ENCODE measurements around the gene VPS52.

Gene VPS52

DNA sequence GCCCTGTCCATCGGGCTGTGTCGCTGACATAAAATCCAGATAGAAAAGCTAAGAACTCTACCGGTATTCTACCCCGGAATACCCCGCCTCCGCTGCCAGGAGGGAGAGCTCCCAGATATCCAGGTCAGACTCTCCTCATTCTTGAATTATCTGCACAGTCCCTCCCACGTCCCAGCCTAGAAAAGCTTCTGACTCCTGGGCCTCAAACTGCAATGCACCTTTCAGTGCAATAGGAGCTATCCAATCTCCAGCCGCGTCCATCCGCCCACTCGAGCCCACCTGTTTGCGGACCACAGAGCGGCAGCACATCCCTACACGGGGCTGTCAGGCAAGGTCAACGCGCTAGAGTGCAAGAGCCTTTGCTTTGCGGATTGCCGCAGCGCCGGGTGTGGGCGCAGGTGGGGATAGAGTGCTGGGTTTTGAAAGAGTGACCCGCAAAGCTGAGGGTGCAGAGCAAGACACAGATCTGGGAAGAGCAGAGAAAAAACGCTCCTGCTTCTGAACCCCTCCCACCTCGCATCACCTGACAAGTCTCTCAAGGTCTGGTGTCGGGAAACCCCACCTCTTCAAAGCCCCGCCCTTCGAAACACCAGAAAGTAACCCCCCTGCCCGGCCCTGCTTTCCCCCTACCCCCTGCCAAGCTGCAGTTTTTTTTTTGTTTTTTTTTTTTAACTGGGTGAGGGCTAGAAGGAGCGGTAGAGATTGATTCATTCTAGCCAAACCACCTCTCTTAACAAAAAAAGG, 40.9 kb upstream of the VPS52 start:
- DNase-seq = peak; percentile 54 to 92 (median 80)
- intact Hi-C loops (cut with DNase I) = no loop called here

- no peak for DNase-seq
- intact Hi-C loops (cut with DNase I) = no loop called here
Observed at GRCh38 chr6:33306356-33306755, 34.7 kb upstream of the VPS52 start.

DNA sequence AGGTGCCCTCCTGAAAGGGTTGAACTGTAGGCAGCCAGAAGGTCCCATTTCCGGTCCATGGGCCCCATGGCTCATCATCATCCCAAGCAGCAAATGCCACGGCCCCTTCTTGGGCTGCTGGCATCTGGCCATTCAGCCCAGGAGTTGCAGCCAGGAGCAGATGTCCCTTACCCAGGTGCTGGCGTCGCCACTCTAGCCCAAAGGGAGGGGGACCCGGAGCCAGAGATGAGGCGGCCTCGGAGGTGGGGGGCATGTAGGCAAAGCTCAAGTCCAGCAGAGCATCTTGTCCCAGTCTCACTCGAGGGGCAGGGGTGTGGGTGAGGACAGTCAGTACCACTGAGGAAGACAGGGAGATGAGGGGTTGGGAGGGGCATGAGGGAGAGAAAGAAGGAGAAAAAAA, 33.4 kb upstream of the VPS52 start:
- DNase-seq = no peak
- intact Hi-C loops (cut with DNase I) = no loop called here

GRCh38 chr6:33304216-33304615, 32.5 kb upstream of the VPS52 start:
- no peak for DNase-seq
- intact Hi-C loops (cut with DNase I) = no loop called here

DNA sequence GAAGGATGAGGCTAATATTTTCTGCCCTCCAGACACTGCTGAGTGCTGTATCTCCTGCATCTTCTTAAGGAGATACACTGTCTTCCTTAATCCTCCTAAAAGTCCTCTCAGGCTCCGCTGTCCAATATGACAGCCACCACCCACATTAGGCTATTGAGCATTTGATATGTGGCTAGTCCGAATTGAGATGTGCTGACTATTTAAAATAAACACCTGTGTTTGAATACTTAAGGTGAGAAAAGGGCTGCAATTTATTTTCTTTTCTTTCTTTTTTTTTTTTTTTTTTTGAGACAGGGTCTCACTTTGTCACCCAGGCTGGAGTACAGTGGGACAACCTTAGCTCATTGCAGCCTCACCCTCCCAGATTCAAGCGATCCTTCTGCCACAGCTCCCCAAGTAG, 30.2 kb upstream of the VPS52 start:
- no peak for DNase-seq
- intact Hi-C loops (cut with DNase I) = no loop called here

DNA sequence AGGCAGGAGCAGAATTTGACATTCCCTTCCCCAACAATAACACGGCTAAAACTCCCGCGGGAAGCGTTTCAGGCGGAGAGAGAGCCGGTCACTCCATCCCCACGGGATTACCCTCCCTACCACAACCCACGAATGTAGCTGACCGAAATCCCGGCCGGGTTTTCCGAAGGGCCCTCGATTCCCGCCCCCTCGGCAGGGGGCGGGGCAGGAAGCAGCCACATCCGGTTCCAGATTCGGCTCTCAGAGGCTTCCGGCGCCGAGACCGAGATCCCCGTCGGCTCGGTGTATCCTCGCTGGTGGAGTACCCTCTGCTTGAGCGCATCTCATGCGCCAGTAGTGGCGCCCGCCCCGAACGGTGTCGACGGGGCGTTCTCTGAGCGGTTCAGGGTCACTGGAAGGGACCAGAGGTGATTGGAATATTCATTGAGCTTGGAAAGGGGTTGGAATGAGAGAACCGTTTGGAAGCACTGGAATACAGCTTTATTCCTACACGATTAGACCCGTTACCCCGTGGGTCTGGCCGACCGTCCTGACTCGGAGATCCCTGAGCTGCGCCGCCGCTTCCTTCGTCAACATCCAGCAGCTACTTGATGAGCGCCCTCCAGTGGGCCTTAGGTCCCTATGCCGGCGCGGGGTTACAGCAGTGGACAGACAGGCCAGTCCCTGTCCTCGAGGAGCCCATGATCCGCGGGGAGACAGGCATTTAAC, 27.7 kb upstream of the VPS52 start:
- intact Hi-C loops (cut with DNase I) = loop anchor here (1.0 to 10.0 kb wide), 2 partner anchors 10 to 115 kb away; partner anchors contain the start of genes CUTA, PFDN6, PHF1 and WDR46
- DNase-seq = peak; percentile 77 to 97 (median 92)

DNA sequence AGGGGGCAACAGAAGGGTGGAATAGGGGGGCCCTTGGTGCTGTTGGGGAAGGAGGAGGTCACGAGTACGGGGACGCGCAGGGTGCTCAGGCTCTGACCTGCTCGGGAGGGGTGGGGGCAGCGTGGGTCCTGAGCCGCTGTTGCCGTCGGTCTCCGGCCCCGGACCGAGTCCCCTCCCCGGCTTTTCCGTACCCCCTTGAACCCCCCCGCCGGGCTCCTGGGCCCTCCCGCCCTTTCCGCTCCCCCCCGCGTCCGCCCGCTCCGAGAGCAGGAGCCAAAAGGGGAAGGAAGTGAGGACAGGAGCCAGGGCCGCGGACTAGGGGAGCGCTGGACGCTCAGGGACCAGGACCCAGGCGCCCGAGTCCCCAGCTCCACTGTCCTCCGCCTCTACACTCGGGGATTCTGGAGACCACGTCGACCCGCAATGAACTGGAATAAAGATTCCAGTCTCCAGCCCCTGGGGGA, 27.1 kb upstream of the VPS52 start, which contains the start of gene RGL2:
Gene RGL2, minus strand, starts transcription at position 170 of the 464 bp plus-strand sequence. CDS start 332 bp downstream, outside the sequence.
- DNase-seq = peak; percentile 56 to 90 (median 83)
- intact Hi-C loops (cut with DNase I) = loop anchor here (1.0 to 10.0 kb wide), 2 partner anchors 10 to 116 kb away; partner anchors contain the start of genes CUTA, PFDN6, PHF1 and WDR46

- intact Hi-C loops (cut with DNase I) = loop anchor here (10.0 kb wide), 1 partner anchor 117 kb away; the partner anchor contains the start of genes CUTA and PHF1
- DNase-seq = peak in 30 of 42 donors; percentile 15 to 75 (median 58)
Observed at GRCh38 chr6:33297956-33298772, 26.5 kb upstream of the VPS52 start.

DNA sequence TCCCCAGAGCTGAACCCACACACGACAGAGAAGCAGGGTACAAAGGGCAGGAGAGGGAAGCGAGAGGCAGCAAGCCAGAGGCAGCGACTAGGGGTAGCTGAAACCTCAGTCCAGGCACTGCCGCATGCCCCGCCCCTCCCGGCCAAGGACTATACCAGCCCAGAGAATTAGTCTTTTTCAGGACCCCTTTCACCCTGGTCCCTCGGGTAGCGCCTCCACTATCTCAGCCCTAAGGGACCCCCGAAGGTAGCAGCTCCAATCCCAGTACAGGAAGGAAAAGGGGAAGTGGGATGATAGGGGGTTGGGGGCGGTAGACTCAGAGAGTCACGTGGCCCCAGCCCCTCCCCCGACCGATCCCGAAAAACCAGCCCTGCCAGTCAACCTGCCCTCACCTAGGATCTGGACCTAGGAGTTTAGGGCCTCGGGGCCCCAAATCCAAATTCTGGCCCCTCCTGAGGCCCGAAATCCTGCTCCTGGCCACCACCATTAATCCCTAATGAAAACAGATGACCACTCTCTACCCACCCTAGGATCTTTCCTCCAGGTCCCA, 25.8 kb upstream of the VPS52 start:
- intact Hi-C loops (cut with DNase I) = loop anchor here (10.0 kb wide), 1 partner anchor 117 kb away; the partner anchor contains the start of genes CUTA and PHF1
- DNase-seq = peak in 13 of 42 donors; percentile 23 to 56 (median 34)

GRCh38 chr6:33296797-33297405, 25.2 kb upstream of the VPS52 start:
- no peak for DNase-seq
- intact Hi-C loops (cut with DNase I) = loop anchor here (10.0 kb wide), 1 partner anchor 118 kb away; the partner anchor contains the start of genes CUTA and PHF1

GRCh38 chr6:33295621-33296369, 24.1 kb upstream of the VPS52 start:
- intact Hi-C loops (cut with DNase I) = loop anchor here (10.0 kb wide), 1 partner anchor 119 kb away; the partner anchor contains the start of genes CUTA and PHF1
- DNase-seq = no peak

DNA sequence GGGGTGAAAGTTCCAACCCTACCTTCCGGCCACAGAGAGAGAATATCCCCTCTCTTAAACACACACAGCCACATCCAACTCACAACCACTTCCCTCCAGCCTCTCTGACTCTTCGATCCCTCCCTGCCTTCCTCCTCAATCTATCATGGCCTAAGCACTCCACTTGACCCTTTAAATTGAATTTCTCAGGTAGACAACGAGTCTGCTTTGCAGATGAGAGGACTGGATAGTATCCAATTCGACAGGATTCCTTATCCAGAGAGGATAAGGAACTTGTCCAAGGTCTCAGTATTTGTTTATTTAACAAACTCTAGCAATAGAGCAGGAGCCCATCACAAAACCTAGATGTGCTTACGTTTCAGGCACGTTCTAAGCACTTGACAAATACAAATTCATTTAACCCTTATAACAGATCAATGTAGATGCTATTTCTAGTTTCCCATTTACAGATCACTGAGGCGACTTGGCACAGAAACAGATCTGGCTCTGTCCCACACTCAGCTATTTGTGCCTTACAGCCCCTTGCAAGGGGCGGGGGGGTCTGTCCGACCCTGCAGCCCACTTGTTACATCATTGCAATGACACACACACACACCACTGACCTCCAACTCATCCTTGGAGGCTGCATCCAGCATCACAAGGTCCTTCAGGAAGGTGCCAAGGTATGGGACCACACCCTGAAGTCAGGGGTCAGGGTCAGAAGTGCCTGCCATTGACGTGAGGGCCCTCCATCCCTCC, 22.6 kb upstream of the VPS52 start:
- DNase-seq = no peak
- intact Hi-C loops (cut with DNase I) = loop anchor here (10.0 kb wide), 1 partner anchor 121 kb away; the partner anchor contains the start of genes CUTA and PHF1

- DNase-seq = no peak
- intact Hi-C loops (cut with DNase I) = loop anchor here (10.0 kb wide), 1 partner anchor 122 kb away; the partner anchor contains the start of genes CUTA and PHF1
Observed at GRCh38 chr6:33292996-33293682, 21.5 kb upstream of the VPS52 start.

GRCh38 chr6:33290459-33290858, 18.8 kb upstream of the VPS52 start:
- intact Hi-C loops (cut with DNase I) = loop anchor here (10.0 kb wide), 1 partner anchor 124 kb away; the partner anchor contains the start of genes CUTA and PHF1

GRCh38 chr6:33289784-33290315, 18.2 kb upstream of the VPS52 start:
- no peak for DNase-seq

More at GRCh38 chr6:33290459-33290858, 18.8 kb upstream of the VPS52 start:
- DNase-seq = no peak

More at GRCh38 chr6:33289784-33290315, 18.2 kb upstream of the VPS52 start:
- intact Hi-C loops (cut with DNase I) = loop anchor here (1.0 to 10.0 kb wide), 2 partner anchors 9 to 125 kb away; partner anchors contain the start of genes CUTA and PHF1

Measured in head of caudate nucleus (tissue), 42 donors.